AG04450 (cell line): ENCODE results near the gene PRR23E. TPM values are rescaled to one million over a fixed set of nuclear protein-coding genes. Genes with fewer than 3 reads are reported as not detected.

ENCODE experiments used
- CTCF ChIA-PET: fragments of 300-600, 350-600 bp; formaldehyde crosslinking; extraction: SDS; loops from one replicate; lab custom pipeline; 2022; ENCODE audit warnings: antibody characterized with exemption, inconsistent platforms; lab: Charles Lee
- POLR2A ChIA-PET: fragments of 350-600 bp; formaldehyde crosslinking; extraction: SDS; loops from one replicate; lab custom pipeline; 2021; ENCODE audit warnings: antibody characterized with exemption, inconsistent platforms; lab: Yijun Ruan, JAX
- DNase-seq: peaks from one replicate; pipeline ENCODE4 v3.0.0-alpha.2; 2011; ENCODE audit warnings: low read depth, low spot score
- H3K27ac ChIP-seq: one replicate; pipeline ENCODE4 v1.5.1; 2012; ENCODE audit warnings: low read depth, low read length, control low read depth
- H3K27me3 ChIP-seq: one replicate; pipeline ENCODE4 v1.6.0; 2012; ENCODE audit warnings: low read length; ENCODE audit not compliant: control insufficient read depth, insufficient read depth
- H3K4me3 ChIP-seq: 2 replicates; pipeline ENCODE4 v1.5.1; 2011; ENCODE audit warnings: mild to moderate bottlenecking, low read depth, low read length, control low read depth
- H3K9me3 ChIP-seq: 2 replicates; pipeline ENCODE4 v1.5.1; 2012; ENCODE audit warnings: low read length; ENCODE audit not compliant: control insufficient read depth, insufficient read depth
- polyA plus RNA-seq: library from polyadenylated mRNA; depleted of rRNA; stranded (reverse); fragments of >200 nt; gene quantifications from 2 replicates; pipeline ENCODE4 v1.2.3, GENCODE V29; 2011
- TF ChIP-seq, protein P1 (sequence below): IDR thresholded peaks from 2 replicates; pipeline ENCODE4 v1.5.1; 2011; ENCODE audit warnings: low read depth, low read length, control low read depth, inconsistent platforms

The PRR23E gene
- polyA plus RNA-seq, 1 experiment: not detected

DNA sequence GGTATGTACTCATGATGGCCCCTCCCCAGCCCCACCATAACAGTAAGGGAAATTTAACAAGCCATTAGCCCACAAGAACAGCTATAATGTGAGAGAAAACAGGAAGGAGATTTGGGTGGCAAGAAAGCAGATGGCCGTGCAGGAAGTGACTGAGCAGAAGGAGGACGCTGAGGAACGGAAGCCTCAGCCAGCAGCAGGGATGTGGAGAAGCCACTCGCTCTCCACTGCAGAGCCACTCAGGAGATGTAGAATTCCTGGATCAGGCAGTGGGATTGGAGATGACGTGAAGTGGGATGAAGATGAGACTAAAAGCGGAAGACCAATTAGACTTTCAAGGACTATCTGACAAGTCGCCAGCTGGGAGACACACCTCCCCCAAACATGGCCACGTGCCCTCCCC lies 31.2 kb downstream of the PRR23E start:
- CTCF ChIA-PET: no interaction called here
- POLR2A ChIA-PET: no interaction called here

DNA sequence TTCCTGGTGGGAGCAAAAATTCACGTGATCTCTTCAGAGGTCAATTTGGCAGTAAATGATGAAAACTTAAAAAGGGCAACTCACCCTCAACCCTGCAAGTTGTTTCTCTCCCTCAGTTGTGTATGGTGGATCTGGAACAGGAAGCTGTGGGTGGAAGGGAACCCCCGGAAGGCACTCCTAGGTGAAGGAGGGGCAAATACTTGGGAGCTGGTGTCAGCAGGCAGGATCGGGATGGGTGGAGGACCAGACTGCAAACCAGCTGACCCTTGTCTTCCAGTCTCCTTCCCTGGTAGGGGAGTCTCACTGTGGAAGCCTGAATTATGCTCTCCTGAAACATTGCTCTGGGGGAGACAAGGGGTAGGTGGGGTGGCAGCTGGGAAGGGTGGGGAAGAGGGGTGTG lies 33.5 kb downstream of the PRR23E start:
- TF ChIP-seq, protein P1, sequence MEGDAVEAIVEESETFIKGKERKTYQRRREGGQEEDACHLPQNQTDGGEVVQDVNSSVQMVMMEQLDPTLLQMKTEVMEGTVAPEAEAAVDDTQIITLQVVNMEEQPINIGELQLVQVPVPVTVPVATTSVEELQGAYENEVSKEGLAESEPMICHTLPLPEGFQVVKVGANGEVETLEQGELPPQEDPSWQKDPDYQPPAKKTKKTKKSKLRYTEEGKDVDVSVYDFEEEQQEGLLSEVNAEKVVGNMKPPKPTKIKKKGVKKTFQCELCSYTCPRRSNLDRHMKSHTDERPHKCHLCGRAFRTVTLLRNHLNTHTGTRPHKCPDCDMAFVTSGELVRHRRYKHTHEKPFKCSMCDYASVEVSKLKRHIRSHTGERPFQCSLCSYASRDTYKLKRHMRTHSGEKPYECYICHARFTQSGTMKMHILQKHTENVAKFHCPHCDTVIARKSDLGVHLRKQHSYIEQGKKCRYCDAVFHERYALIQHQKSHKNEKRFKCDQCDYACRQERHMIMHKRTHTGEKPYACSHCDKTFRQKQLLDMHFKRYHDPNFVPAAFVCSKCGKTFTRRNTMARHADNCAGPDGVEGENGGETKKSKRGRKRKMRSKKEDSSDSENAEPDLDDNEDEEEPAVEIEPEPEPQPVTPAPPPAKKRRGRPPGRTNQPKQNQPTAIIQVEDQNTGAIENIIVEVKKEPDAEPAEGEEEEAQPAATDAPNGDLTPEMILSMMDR: no peak
- DNase-seq: no peak
- H3K9me3 ChIP-seq: no peaks in the 10 kb centered on the region; the same call in 1 of the 2 replicates
- CTCF ChIA-PET: no interaction called here
- no peaks in the 10 kb centered on the region for H3K27me3 ChIP-seq
- POLR2A ChIA-PET: no interaction called here
- H3K27ac ChIP-seq: no peak overlapping the region
- no peak overlapping the region for H3K4me3 ChIP-seq

More for the DNA sequence above, 31.2 kb downstream of the PRR23E start:
- DNase-seq: no peak
- Histone ChIP-seq H3K27me3 (peaks cover 5% of the 10 kb centered on the region), H3K27ac (no peak overlapping the region), H3K9me3 (no peaks in the 10 kb centered on the region; the same call in 1 of the 2 replicates), H3K4me3 (no peak overlapping the region)
- TF ChIP-seq, protein P1: no peak

DNA sequence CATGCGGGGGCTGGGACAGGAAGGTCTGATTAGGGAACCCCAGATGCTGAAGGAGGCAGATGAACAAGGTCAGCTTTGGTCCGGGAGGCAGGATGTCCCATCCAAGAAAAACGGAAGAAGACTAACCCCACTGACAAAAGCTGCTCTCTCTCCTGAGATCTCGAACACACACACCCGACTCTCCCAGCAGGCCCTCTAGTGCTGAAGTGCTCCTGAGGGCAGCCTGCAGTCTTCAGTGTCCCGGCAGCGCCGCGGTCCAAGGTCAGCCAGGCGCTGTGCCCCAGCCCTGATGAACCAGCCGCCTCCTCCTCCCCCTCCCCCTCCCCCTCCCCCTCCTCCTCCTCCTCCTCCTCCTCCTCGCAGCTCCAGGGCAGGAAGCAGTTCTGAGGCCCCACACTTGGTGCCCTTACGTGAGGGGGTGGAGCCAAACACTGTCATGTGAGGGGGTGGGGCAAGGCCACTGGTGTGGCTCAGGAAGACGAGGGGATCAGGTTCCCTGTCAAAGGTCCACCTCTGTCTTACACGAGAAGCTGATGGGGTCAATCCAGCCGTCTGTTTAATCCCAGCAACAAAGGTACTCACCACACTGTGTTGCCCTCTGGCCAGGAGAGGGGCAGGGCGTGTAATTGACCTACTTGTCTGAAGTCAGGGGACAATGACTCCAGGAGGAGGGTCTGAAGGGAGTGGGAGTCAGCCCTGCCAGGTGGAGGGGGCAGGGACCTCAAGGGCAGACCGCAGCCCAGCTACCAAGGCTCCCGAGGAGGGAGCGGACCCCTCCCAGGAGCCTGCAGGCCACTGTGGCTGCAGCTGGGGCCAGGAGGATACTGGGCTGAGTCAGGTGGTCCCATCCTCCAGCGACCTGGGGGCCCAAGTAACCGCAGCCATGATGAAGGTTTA lies 34.3 kb downstream of the PRR23E start:
- H3K27ac ChIP-seq: no peak overlapping the region
- H3K4me3 ChIP-seq: no peak overlapping the region
- no peak for DNase-seq
- POLR2A ChIA-PET: no interaction called here
- H3K9me3 ChIP-seq: no peaks in the 10 kb centered on the region; the same call in 1 of the 2 replicates
- H3K27me3 ChIP-seq: no peaks in the 10 kb centered on the region
- TF ChIP-seq, protein P1: no peak
- CTCF ChIA-PET: no interaction called here

DNA sequence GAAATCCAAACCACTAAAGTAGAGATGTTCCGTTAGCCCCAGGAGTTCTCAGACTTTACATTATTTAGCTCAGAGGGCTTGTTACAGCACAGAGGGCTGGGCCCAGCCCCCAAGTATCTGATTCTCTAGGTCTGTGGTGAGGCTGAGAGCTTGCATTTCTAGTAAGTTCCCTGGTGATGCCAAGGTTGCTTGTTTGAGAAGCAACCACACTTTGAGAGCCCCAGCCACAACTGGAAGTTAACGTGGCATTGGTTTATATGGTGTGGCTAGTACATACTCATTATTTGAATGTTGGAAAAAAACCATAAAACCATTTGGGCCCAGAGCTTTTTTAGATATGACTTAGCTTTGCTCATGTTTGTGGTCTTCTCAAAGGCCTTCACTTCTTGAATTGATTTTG lies 35.9 kb downstream of the PRR23E start:
- CTCF ChIA-PET: no interaction called here
- Histone ChIP-seq H3K4me3 (no peak overlapping the region), H3K27me3 (no peaks in the 10 kb centered on the region), H3K27ac (no peak overlapping the region), H3K9me3 (no peaks in the 10 kb centered on the region)
- TF ChIP-seq, protein P1: no peak
- no peak for DNase-seq
- POLR2A ChIA-PET: no interaction called here

DNA sequence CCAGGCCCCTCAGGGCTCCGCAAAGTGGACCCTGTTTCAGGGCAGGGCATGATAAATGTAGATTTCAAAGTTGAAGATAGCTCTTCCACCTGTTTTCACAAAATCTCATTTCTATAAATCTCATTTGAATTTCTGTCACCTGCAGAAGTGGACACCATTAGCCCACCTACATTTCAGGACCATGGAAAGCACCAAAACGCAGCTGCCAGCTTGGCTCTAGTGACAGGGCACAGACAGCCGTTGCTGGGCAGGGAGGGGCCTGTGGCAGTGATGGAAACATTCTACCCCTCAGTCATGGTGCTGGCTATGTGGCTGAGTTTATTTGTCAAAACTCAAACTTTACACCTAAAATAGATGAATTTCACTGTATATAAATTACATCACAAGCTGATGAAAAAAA lies 40.4 kb downstream of the PRR23E start:
- Histone ChIP-seq H3K9me3 (no peaks in the 10 kb centered on the region), H3K27ac (no peak overlapping the region), H3K4me3 (no peak overlapping the region), H3K27me3 (no peaks in the 10 kb centered on the region)
- ChIA-PET CTCF (no interaction called here), POLR2A (no interaction called here)
- TF ChIP-seq, protein P1: no peak
- no peak for DNase-seq
